SKM-1 treated with dmso at 0.1 percent for 144 hours (cell line): Measurements from ENCODE around the gene DUSP22.
"Not testable (repeated sequence)": the region's sequence is repeated elsewhere in the genome, so short reads cannot be mapped to it uniquely, and the experiment has no call there.

ENCODE experiments used
- DNase-seq: peaks from one replicate; lab custom pipeline; 2025; ENCODE audit not compliant: unreplicated experiment; lab: John Stamatoyannopoulos, UW

DUSP22 gene

DNA sequence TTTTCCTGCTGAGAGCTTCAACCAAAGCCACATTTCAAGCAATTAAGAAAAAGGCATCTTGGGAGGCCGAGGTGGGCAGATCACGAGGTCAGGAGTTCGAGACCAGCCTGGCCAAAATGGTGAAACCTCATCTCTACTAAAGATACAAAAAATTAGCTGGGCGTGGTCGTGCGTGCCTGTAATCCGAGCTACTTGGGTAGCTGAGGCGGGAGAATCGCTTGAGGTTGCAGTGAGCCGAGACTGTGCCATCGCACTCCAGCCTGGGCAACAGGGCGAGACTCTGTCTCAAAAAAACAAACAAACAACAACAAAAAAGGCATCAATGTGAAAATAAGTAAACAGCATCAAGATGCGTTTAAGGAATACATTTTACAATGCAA, 85.3 kb downstream of the DUSP22 start:
- not testable (repeated sequence) for DNase-seq

DNA sequence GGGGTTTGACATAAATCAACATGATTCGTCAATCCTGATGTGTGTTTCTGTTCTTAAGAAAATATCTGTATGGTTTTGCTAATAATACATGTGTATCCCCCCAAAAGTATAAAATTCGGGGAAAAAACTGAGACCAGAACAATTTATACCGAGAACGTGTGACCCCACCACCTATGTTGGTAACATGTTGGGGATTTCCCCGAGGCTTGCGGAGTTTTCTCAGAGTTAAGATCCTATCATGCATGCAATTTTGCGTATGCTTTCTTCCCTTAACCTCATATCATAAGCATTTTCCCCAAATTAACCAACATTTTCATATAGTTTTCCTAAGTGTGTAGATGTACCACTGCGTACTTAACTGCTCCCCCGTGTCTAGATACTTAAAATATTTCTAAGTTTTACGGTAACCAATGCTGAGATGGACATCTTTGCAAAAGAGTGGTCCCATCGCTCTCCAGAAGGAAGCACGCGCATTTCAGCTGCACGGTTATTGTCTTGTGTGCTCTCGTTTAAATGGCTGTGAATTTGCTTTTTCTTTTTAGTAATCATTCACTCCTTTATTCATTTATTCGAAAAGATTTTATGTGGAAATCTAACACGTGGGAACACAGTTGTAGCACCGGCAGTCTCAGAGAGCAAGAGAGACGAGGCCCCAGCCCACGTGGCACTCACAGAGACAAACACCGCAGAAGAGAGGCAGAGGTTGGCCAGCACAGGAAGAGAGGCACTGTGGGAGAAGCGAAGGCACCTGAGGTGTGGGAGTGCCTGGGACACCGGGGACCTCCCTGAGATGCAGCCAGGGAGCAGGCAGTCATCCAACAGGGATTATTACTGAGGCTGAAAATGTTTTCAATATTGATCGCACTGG, 86.0 kb downstream of the DUSP22 start:
- no peak for DNase-seq

DNA sequence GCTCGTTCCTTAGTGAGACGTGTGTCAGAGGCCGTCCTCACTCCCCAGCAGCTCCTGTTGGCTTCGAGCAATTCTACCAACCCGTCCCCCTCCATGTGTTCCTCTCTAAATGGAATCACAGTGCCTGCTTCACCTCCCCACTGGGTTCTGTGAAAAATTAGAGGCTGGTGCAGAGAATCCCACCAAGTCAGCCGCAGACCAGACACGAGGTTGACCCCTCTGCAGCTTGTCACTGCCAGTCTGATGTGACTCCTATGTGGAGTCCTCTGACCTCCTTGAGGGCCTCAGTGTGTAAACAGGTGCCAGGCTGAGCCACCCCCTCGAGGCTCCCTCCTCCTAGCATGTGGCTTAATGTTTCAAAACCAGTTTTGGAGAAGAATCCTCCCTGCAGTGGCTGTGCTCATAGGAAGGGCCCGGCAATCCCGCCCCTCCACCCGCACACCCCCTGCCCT, 86.7 kb downstream of the DUSP22 start:
- no peak for DNase-seq

DNA sequence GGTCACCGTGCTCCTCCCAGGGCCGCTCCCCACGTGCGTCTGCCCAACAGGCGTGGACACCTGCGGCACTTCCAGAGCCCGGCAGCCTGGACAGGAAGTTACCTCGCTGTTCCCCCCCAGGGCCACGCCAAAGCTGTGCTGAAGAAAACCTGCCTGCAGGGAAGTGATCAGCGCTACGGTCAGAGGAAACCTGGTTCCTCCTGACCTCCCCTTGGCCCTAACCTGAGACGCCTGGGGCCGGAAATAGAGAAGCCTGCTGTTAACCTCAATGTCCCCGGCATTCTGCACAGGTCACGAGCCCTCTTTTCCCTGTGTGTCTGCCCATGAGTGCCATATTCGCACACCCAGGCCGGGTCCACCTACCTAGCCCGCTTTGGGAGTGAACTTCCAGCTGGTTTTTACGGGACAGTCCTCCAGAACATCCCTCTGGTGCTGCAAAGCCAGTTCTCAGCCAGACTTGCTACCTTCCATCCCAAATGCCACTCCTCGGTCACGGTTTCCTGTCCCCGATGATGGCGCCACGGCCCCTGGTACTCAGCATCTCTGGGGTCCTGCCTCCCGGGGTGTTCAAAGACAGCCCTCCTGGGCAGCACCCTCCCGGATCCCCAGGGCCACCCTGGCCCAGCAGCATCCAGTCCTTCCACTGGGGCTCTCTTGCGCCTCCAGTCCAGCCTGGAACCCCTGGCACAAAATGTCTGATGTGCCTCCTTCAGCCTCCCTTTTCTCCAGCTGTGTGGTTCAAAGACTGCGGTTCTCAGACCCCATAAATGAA, 87.3 kb downstream of the DUSP22 start:
- DNase-seq, result no peak

DNA sequence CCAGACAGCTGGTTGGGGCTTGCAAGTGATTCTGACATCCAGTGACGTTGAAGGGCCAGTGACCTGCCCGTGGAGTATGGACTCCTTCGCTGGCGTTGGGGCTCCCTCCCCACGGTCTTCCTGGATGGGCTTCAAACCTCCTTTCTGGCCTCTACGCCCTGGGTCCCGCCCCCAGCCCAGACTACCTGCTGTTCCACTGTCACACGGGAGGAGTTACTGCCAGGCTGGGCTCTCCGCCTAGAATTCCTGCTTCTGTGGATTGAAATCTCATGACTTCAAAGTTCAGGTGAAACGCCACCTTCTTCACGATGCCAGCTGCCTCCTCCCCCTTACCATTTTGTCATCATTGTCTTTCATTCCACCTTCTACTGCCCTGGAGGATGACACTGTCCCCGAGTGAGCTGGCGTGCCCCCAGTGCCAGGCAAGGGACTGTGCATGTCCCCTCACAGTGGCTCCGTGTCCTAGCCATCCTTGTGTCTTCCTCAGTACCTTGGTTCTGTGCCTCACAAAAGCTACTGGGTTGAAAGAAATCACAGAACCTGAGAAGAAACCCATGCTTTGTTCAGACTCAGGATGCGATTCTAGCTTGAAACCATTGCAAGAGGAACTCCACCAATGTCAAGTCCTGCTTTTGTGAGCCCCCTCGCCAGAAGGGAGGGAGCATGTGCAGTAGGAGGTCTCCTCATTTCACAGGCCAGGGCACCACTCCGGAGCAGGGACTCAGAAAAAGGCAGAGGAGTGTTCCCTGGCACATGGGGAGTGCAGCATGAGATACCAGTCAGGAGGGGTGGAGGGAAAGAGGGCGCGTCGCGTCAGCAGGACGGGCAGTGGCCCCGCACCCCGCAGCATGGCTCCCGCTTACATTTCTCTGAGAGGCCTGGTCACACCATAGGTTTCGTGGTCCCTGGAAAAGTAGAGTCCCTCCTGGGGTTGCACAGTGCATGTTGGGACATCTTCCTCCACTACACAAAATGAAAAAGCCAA, 88.2 kb downstream of the DUSP22 start:
- DNase-seq, result no peak

DNA sequence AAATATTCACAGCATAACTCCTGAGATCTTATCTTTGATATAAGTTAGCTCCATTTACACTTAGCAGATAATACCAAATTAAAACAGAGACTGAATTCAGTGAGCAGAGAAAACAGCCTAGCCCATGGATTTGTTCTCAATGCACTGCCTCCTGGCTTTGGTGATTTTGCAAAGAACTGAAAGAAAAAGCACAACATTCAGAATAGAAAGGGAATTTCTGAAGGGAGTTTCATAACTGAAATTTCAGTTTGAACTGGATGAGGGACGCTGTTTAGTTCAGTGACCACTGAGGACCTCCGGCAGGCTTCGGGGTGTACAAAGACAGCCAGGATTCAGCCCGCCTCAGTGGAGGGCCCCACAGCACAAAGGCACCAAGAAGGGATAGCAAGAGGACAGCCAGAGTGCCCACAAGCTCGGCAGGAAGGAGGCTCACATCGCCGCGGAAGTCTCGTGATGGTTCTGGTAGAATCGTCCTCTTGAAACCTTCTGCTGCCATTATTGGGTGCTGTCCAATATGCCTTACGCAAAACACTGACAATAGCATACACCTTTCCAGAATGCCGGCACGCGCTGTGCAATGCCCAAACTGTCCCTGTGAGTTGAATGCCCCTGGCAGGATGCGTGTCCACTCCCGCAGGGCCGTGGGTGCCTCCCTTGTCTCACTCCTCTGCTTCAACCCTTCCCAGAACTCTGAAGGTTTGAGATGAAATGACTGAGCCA, 89.6 kb downstream of the DUSP22 start:
- DNase-seq, result no peak

DNA sequence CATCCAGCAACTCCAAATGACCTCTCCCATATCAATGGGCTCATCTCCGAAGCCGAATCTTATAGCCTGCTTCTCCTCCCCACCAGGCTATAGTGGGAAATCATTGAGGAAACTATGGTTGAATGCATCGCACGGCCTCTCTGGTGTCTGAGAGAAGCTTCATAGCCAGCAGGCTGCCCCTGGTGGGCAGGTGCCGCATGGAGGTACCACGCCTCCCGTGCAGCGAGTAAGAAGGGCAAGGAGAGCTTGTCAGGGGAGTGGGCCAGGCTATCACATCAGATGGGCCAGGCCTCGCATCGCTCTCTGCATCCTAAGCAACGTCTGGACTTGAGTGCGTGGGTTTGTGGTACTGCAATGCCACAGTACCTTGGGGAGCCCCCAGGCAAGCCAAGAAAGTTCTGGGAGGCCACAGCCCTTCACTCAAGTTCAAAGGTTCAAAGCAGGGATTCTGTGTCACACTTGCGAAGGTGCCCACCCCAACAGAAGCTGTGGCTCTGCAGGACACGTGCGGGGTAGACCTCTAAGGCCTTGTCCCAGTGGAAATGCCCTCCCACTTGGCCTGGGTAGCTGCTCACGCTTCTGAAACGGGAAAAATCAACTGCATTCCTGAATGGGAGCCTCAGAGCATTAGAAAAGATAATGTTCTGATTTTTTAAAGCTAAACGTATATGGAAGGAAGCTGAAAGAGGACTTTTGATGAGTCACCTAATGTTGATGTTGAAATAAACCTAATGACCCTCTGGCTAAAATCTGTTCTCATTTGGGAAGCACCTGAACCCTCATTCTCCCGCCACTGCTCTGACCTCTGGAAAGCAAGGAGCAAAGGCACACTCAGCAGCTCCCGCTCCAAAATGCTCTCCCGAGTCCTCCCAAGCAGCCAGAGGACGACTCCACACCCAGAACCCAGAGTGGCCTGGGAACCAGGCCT, 90.9 kb downstream of the DUSP22 start:
- no peak for DNase-seq

DNA sequence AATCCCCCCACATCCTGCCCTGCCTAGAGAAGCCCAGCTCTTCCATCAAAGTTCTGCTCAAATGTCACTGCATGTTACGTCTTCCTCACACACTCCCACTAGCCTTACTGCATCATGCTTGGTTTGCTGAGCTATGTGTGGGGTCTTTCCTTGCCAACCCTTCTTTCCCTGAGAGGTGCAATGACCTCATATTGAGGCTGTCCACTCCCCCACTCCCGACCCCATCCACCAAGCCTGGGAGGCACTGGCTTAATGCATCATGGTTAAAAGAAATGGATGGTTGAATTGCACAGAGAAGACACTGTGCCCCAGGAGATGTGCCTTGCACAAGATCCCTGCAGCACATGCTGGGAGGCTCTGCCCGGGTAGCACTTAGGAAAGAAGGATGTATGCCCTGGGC, 91.6 kb downstream of the DUSP22 start:
- no peak for DNase-seq

DNA sequence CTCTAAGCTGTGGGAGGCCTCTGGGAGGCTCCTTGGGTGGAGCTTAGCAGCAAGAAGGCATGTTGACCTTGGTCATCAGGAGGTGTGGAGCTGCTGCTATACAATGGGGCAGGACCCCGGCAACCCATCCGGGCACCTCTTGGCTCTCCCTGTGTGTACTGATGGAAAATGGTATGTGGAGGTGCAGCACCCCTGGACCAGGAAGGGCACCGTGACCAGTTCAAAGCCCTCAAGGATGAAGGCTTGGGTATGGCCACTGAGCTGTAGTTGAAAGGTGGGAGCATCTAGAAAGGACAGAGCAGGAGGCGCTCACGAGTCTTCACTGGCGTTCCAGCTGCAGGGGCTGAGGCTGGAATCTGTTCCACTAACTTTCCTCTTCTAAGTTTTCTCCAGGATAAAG, 92.6 kb downstream of the DUSP22 start:
- no peak for DNase-seq

DNA sequence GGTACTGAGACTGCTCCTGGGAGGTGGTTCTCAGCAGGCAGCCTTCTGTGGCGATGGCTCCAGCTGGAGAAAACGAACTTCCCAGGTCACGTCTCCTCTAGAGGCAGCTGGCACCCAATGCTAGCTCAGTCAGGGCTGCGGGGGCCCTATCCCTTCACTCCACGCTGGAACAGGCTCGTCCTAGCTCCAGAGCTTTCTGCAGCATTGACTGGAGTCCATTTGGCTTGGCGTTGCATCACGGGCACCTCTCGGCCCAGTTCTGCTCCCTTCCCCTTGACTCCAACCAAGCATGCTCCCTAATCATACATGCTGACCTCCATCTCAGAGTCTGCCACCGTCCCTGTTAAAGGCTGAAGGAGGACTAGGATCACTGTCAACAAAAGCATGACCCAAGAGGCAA, 93.3 kb downstream of the DUSP22 start:
- DNase-seq, result no peak

DNA sequence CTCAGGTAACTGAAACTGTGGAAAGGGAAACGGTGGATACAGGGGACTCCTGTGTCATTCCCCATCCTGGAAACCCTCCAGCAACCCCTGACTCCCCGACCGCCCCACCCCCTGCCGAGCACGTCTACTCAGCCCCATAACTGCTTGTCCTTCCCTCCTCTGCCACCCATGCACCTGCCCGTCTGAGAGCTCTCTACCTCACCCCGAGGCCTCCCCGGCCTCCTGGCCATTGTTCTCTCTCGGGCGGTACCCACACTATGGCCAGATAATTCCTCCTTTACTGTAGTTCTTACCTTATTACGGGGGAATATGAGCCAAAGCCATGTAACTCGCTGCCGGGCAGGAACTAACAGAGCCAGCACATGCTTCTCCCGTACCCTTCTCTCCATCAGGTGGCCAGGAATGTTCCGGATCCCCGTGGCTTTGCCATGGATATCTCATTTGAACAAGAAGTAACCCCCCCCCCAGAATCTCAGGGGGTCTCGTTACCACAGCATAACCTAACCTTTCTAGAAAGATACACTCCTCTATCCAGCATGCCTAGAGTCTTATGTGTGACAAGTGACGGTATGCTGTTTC, 94.5 kb downstream of the DUSP22 start:
- no peak for DNase-seq

DNA sequence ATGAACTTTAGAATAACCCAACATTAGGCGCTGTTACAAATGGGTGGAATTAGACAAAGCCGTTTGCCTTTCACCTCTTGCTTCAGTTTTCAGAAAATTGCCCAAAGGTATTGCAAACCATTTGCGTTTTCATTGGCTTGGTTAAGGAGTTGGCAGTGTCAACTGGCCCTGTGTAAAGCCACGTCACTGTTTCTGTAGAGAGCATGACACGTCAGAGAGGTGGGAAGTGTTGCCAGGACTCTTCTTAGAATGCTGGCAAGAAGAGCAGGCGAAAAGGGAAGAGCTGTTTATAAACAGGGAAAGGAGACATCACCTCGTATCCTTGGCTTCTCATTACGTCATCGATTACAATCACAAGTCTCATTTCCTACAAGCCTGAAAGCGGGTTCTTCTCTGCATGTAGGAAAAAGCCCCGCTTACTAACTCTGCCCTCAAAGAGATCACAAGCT, 95.0 kb downstream of the DUSP22 start:
- DNase-seq, result no peak

DNA sequence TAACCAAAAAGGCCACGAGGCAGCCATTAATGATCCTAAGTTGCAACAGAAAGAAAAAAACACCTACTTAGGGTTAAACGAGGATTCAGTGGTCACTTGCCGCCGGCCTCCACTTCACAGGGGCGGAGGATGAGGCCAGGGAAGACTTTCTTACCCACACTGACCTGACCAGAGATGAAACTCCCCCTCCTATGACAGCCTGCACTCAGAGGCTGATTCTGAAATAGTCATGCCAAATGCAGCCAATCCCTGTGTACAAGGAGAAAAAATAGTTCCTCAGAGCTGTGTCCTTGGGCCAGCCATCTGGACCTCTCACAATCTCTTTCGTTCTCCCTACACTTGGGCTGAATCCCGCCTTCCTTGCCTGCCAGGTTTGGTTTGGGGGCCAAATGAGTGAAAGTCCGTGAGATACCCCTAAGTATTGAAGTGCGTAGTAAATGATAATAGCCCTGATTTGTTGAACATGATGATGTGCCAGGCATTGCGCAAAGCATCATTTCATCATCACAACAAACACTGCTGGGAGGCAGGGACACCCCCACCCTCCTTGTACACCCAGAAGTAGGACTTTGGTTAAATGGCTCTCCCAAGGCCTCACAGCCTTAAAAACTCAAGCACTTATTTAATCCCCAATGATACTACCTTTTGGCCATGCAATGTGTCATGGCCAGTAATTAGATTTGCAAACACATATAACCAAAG, 96.1 kb downstream of the DUSP22 start:
- no peak for DNase-seq

DNA sequence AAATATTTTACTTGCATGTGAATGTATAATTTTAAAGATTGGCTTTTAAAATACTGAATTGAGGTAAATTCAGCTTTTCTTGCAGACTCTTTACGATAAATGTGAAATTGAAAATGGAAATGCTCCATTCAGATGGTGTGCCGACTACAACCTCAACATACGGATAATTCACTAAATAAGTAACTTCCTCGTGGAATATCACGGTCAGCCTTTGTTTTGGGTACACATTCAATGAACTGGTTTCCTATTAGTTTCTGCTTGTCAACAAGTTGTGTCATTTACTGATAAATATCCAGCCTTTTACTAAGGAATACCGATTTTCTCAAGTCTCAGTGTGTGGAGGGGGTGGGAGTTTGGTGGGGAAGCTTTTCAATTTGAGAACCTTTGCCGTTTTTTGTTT, 96.9 kb downstream of the DUSP22 start:
- DNase-seq, result no peak

DNA sequence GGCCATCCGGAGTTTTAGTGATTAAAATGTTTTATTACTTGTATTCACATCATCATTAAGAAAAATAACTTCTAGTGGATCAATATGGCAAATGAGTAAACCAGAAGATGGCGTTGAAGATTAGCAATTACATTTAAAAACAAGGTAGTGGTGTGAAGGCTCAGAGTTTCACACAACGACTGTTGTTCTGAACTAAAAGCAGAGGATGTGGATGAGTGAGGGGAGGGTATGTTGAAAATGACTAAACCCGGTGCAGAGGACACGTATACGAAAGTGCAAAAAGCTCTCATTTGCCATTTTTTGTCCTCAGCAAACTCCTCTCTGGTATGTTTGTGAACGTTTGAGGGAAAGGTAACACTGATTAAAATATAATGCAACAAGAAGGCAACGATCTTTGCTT, 97.3 kb downstream of the DUSP22 start:
- DNase-seq, result no peak

DNA sequence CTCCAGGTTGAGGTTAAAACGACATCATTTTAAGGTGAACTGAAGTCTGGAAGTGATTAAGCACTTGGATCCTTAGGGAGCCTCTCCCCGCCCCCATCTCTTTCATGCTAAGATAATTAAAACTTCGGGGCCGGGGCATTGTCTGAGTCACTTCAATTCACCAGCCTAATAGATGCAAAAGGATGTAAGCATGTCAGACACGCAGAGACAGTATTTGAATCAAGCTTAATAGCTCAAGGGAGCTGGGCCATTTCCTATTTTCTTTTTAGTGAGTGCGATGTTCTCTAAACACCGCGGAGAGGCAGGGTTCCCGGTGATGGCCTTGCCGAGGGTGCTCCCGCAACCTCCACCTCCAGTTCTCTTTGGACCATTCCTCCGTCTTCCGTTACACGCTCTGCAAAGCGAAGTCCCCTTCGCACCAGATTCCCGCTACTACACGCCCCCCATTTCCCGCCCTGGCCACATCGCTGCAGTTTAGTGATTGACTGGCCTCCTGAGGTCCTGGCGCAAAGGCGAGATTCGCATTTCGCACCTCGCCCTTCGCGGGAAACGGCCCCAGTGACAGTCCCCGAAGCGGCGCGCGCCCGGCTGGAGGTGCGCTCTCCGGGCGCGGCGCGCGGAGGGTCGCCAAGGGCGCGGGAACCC, 98.7 kb downstream of the DUSP22 start:
- DNase-seq, result no peak

DNA sequence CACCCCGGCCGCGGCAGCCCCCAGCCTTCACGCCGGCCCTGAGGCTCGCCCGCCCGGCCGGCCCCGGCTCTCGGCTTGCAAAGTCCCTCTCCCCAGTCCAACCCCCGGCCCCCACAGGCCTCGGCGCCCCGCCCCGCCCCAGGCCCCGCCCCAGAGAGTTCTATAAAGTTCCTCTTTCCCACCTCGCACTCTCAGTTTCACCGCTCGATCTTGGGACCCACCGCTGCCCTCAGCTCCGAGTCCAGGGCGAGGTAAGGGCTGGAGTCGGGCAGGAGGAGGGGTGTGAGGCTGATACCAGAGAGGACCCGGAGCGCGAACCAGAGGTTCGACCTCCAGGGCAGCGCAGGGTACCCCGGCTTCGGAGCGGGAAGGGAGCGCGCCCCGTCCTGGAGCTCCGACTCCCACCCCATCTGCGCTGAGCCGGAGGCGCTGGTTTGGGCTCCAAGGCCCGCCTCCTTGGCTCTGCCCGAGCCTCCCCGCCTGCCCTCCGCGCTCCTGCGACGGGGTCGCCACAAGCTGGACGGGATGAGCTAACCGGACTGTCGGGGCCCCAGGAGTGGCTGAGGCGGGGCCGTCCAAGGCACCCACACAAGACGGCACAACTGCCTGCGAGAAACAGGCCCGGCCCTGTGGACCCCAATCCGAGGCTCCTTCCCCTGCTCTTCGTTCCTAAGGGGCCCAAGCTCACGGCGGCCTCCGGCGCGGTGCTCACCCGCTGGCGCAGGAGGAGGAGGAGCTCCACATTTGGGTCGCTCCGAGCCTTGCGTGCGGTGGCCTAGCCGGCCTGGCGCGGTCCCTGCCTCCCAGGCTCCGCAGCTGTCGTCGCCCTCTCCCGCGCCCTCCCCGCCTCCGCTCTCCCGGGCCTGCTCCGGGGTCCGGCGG, 99.5 kb downstream of the DUSP22 start, which contains the start of gene IRF4:
Gene IRF4, plus strand, starts transcription at position 194 of the 882 bp plus-strand sequence. CDS start 1,401 bp downstream, outside the sequence.
- no peak for DNase-seq
